ENCODE measurements around the gene NFATC3. TPM values are rescaled to one million over a fixed set of nuclear protein-coding genes. Genes with fewer than 3 reads are reported as not detected.

The NFATC3 gene
- total and polyA plus RNA-seq, 2 of the 8 experiments (the other 6 are each of a cell fraction or from before 2014, with no cell fraction given), result 17.6 to 34.5 TPM

DNA sequence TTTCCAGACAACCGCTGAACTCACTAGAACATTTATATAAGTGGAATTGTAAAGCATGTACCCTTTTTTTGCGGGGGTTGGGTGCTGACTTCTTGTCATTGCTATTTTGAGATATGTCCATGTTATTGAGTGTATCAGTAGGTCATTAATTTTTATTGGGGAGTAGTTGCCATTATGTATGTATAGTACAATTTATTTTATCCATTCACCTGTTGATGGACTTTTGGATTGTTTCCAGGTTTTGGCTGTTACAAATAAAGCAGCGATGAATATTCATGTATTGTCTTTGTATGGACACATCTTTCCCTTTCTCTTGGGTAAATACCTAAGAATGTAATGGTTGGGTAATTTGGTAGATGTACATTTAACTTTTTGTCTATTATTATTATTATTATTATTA is 12.7 kb downstream of the NFATC3 start:
- Histone ChIP-seq H2BK120ac (replicated peaks; ENCODE audit: low read depth, low read length) (no peak overlapping the region), H3K4me3 (ENCODE audit: extremely low read depth in 1 of 4, insufficient read depth in 2 of 4, low read depth in 3 of 4, low read length in 4 of 4) (no peak overlapping the region), H3K14ac (ENCODE audit: insufficient read length) (no peak overlapping the region), H3K23me2 (ENCODE audit: low read depth, low read length) (no peaks in the 10 kb centered on the region), H3K23ac (ENCODE audit: insufficient read length) (no peak overlapping the region), H3K9me3 (ENCODE audit: insufficient read depth in 2 of 2, low read depth in 1 of 2, low read length in 1 of 2) (no peaks in the 10 kb centered on the region), H4K8ac (ENCODE audit: extremely low read depth, insufficient read depth, low read length) (no peak overlapping the region), H3K56ac (replicated peaks; ENCODE audit: insufficient read length, low read depth, low read length) (no peak overlapping the region), H3K27me3 (replicated peaks in 1 of 4; ENCODE audit: control insufficient read depth in 3 of 4, extremely low read depth in 1 of 4, insufficient read depth in 3 of 4, low read length in 3 of 4) (no peaks in the 10 kb centered on the region), H3K4me2 (ENCODE audit: insufficient read depth in 1 of 2, low read depth in 2 of 2, low read length in 2 of 2) (no peak overlapping the region), H3K9ac (replicated peaks in 1 of 4; ENCODE audit: extremely low read depth in 1 of 4, low read depth in 3 of 4, low read length in 3 of 4) (no peak overlapping the region), H3K79me1 (ENCODE audit: low read depth, low read length) (peaks cover 9% of the 10 kb centered on the region; the same call in 1 of the 2 replicates), H3K27ac (ENCODE audit: low read depth, low read length) (no peak overlapping the region), H3K36me3 (ENCODE audit: control insufficient read depth in 2 of 4, insufficient read depth in 4 of 4, low read length in 3 of 4) (no peaks in the 10 kb centered on the region), H2AFZ (ENCODE audit: low read length) (no peak overlapping the region), H2BK20ac (ENCODE audit: low read length) (no peak overlapping the region), H4K5ac (ENCODE audit: insufficient read length, low read depth, low read length) (no peak overlapping the region), H3K4ac (replicated peaks; ENCODE audit: insufficient read length, low read depth, low read length) (no peak overlapping the region), H3K79me2 (ENCODE audit: control insufficient read depth in 1 of 2, insufficient read depth in 2 of 2, low read length in 2 of 2) (peaks cover 3 to 93% of the 10 kb centered on the region in 2 experiments; a peak in 3 of 4 replicates), H2BK12ac (ENCODE audit: low read depth, low read length) (no peak overlapping the region), H2BK5ac (ENCODE audit: low read depth, low read length) (no peak overlapping the region), H2BK15ac (ENCODE audit: low read length) (no peak overlapping the region), H2AK5ac (ENCODE audit: low read depth, low read length) (no peak overlapping the region), H3K4me1 (replicated peaks in 1 of 4; ENCODE audit: control insufficient read depth in 3 of 4, insufficient read depth in 4 of 4, low read length in 3 of 4) (peaks cover 0 to 12% (median 2%) of the 10 kb centered on the region in 4 experiments; a peak in 4 of 7 replicates), H4K91ac (replicated peaks; ENCODE audit: insufficient read length, low read length) (no peak overlapping the region), H4K20me1 (replicated peaks in 1 of 2; ENCODE audit: control insufficient read depth in 1 of 2, insufficient read depth in 2 of 2, low read length in 2 of 2) (peaks cover 4 to 11% of the 10 kb centered on the region in 2 experiments), H3K18ac (ENCODE audit: extremely low read depth, low read length) (no peak overlapping the region)
- DNase-seq (ENCODE audit: low read depth in 1 of 2, low spot score in 2 of 2) (no peak), FAIRE-seq (no peak)
- WGBS, 2 experiments (ENCODE audit: extremely low coverage in 1 of 2, insufficient coverage in 1 of 2, insufficient read length in 1 of 2, insufficient replicate concordance in 2 of 2, low coverage in 1 of 2, low lambda C conversion rate in 2 of 2, missing lambda C conversion rate in 1 of 2), result 97% methylated on average over 3 of the region's 3 CpGs; no CpG with 5 or more reads in 1 of the 2 experiments
- POLR2A ChIA-PET (ENCODE audit: partially characterized antibody), result interaction anchor here (0.6 to 2.6 kb wide), 2 partner anchors 13 to 22 kb away, joined by 3 to 7 read pairs; partner anchors contain the start of gene NFATC3
- CTCF ChIA-PET (ENCODE audit: partially characterized antibody), result interaction anchor here (1.0 to 5.7 kb wide), 2 partner anchors 33 to 131 kb away, joined by 3 to 68 read pairs; no protein-coding TSS in a partner anchor
- TF ChIP-seq, protein P1, sequence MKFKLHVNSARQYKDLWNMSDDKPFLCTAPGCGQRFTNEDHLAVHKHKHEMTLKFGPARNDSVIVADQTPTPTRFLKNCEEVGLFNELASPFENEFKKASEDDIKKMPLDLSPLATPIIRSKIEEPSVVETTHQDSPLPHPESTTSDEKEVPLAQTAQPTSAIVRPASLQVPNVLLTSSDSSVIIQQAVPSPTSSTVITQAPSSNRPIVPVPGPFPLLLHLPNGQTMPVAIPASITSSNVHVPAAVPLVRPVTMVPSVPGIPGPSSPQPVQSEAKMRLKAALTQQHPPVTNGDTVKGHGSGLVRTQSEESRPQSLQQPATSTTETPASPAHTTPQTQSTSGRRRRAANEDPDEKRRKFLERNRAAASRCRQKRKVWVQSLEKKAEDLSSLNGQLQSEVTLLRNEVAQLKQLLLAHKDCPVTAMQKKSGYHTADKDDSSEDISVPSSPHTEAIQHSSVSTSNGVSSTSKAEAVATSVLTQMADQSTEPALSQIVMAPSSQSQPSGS (IDR thresholded peaks at IDR 0.05; ENCODE audit: low read length), result no peak
- TF ChIP-seq EGR1 (IDR thresholded peaks at IDR 0.05; ENCODE audit: borderline replicate concordance, low read depth, low read length), result no peak
- TF ChIP-seq CBX8 (IDR thresholded peaks at IDR 0.05; ENCODE audit: borderline replicate concordance, low read depth, low read length), result no peak
- TF ChIP-seq FOSL1 (IDR thresholded peaks at IDR 0.05; ENCODE audit: insufficient read depth, low read depth, low read length), result no peak
- no peak for TF ChIP-seq BACH1 (IDR thresholded peaks at IDR 0.05; ENCODE audit: low read length)

All from H1 (cell line).